ENCODE data around the gene KASH5. TPM values are rescaled to one million over a fixed set of nuclear protein-coding genes. Genes with fewer than 3 reads are reported as not detected.
A peak's percentile ranks its signal among the peaks of the same experiment; 100 is the strongest.
"Not testable (repeated sequence)": the region's sequence is repeated elsewhere in the genome, so short reads cannot be mapped to it uniquely, and the experiment has no call there.

Gene KASH5
- total and polyA plus RNA-seq, 4 donors: 0.21 to 1.3 (median 0.35) TPM

- Histone ChIP-seq H3K9me3 (ENCODE audit: control insufficient read depth, insufficient read depth, low read length) (no peaks in the 10 kb centered on the region), H3K27ac (ENCODE audit: low read depth, low read length) (no peak overlapping the region), H3K4me3 (ENCODE audit: low read depth, low read length) (no peak overlapping the region), H3K27me3 (ENCODE audit: control insufficient read depth, insufficient read depth, low read length) (peaks cover 56% of the 10 kb centered on the region), H3K36me3 (ENCODE audit: control insufficient read depth, insufficient read depth, low read length) (peaks cover 17% of the 10 kb centered on the region), H3K4me1 (ENCODE audit: control insufficient read depth, insufficient read depth, low read length) (peaks cover 24% of the 10 kb centered on the region)
- peak in 1 of 6 donors; percentile 65 for DNase-seq (ENCODE audit: low read depth in 4 of 6, low spot score in 6 of 6)
- 5% methylated on average over 11 of the region's 11 CpGs for WGBS (ENCODE audit: insufficient coverage)
Observed at GRCh38 chr19:49442354-49442753, 54.3 kb downstream of the KASH5 start.

GRCh38 chr19:49442771-49443365, 54.8 kb downstream of the KASH5 start:
- DNase-seq (ENCODE audit: low read depth in 4 of 6, low spot score in 6 of 6): peak in 1 of 6 donors; percentile 88
- WGBS (ENCODE audit: insufficient coverage): 0% methylated on average over 41 of the region's 43 CpGs
- Histone ChIP-seq H3K4me1 (ENCODE audit: control insufficient read depth, insufficient read depth, low read length) (peaks cover 24% of the 10 kb centered on the region), H3K27me3 (ENCODE audit: control insufficient read depth, insufficient read depth, low read length) (peaks cover 51% of the 10 kb centered on the region), H3K27ac (ENCODE audit: low read depth, low read length) (peak overlapping the region; percentile 86), H3K4me3 (ENCODE audit: low read depth, low read length) (peak overlapping the region; percentile 59), H3K36me3 (ENCODE audit: control insufficient read depth, insufficient read depth, low read length) (peaks cover 22% of the 10 kb centered on the region), H3K9me3 (ENCODE audit: control insufficient read depth, insufficient read depth, low read length) (no peaks in the 10 kb centered on the region)

- peak; percentile 88 to 99 (median 92) for DNase-seq (ENCODE audit: low read depth in 4 of 6, low spot score in 6 of 6)
- H3K9me3 ChIP-seq (ENCODE audit: control insufficient read depth, insufficient read depth, low read length): no peaks in the 10 kb centered on the region
- H3K36me3 ChIP-seq (ENCODE audit: control insufficient read depth, insufficient read depth, low read length): peaks cover 28% of the 10 kb centered on the region
- WGBS (ENCODE audit: insufficient coverage): under 1% methylated on average over 42 of the region's 47 CpGs
- peak overlapping the region; percentile 86 for H3K27ac ChIP-seq (ENCODE audit: low read depth, low read length)
- peaks cover 24% of the 10 kb centered on the region for H3K4me1 ChIP-seq (ENCODE audit: control insufficient read depth, insufficient read depth, low read length)
- H3K27me3 ChIP-seq (ENCODE audit: control insufficient read depth, insufficient read depth, low read length): peaks cover 44% of the 10 kb centered on the region
- H3K4me3 ChIP-seq (ENCODE audit: low read depth, low read length): peak overlapping the region; percentile 59
Observed at GRCh38 chr19:49443366-49444099, 55.5 kb downstream of the KASH5 start.

- DNase-seq (ENCODE audit: low read depth in 4 of 6, low spot score in 6 of 6); H3K27ac ChIP-seq (ENCODE audit: low read depth, low read length); H3K9me3 ChIP-seq (ENCODE audit: control insufficient read depth, insufficient read depth, low read length); H3K4me3 ChIP-seq (ENCODE audit: low read depth, low read length): not testable (repeated sequence)
- peaks cover 34% of the 10 kb centered on the region for H3K36me3 ChIP-seq (ENCODE audit: control insufficient read depth, insufficient read depth, low read length)
- 60% methylated on average over 1 of the region's 5 CpGs for WGBS (ENCODE audit: insufficient coverage)
- peaks cover 38% of the 10 kb centered on the region for H3K27me3 ChIP-seq (ENCODE audit: control insufficient read depth, insufficient read depth, low read length)
- H3K4me1 ChIP-seq (ENCODE audit: control insufficient read depth, insufficient read depth, low read length): peaks cover 24% of the 10 kb centered on the region
Observed at GRCh38 chr19:49444100-49444700, 56.2 kb downstream of the KASH5 start.

- H3K27ac ChIP-seq (ENCODE audit: low read depth, low read length): no peak overlapping the region
- no peak for DNase-seq (ENCODE audit: low read depth in 4 of 6, low spot score in 6 of 6)
- no peaks in the 10 kb centered on the region for H3K9me3 ChIP-seq (ENCODE audit: control insufficient read depth, insufficient read depth, low read length)
- H3K27me3 ChIP-seq (ENCODE audit: control insufficient read depth, insufficient read depth, low read length): peaks cover 20% of the 10 kb centered on the region
- peaks cover 42% of the 10 kb centered on the region for H3K36me3 ChIP-seq (ENCODE audit: control insufficient read depth, insufficient read depth, low read length)
- WGBS (ENCODE audit: insufficient coverage): 80% methylated on average over 3 of the region's 3 CpGs
- peaks cover 34% of the 10 kb centered on the region for H3K4me1 ChIP-seq (ENCODE audit: control insufficient read depth, insufficient read depth, low read length)
- no peak overlapping the region for H3K4me3 ChIP-seq (ENCODE audit: low read depth, low read length)
Observed at GRCh38 chr19:49445997-49446396, 57.9 kb downstream of the KASH5 start.

- Histone ChIP-seq H3K4me3 (ENCODE audit: low read depth, low read length) (no peak overlapping the region), H3K27ac (ENCODE audit: low read depth, low read length) (no peak overlapping the region), H3K4me1 (ENCODE audit: control insufficient read depth, insufficient read depth, low read length) (peaks cover 32% of the 10 kb centered on the region), H3K9me3 (ENCODE audit: control insufficient read depth, insufficient read depth, low read length) (no peaks in the 10 kb centered on the region), H3K27me3 (ENCODE audit: control insufficient read depth, insufficient read depth, low read length) (peaks cover 2% of the 10 kb centered on the region), H3K36me3 (ENCODE audit: control insufficient read depth, insufficient read depth, low read length) (peaks cover 42% of the 10 kb centered on the region)
- DNase-seq (ENCODE audit: low read depth in 4 of 6, low spot score in 6 of 6): no peak
- 53% methylated on average over 29 of the region's 32 CpGs for WGBS (ENCODE audit: insufficient coverage)
Observed at GRCh38 chr19:49447485-49448431, 59.7 kb downstream of the KASH5 start.

GRCh38 chr19:49448432-49448786, 60.4 kb downstream of the KASH5 start:
- DNase-seq (ENCODE audit: low read depth in 4 of 6, low spot score in 6 of 6): no peak
- no peaks in the 10 kb centered on the region for H3K9me3 ChIP-seq (ENCODE audit: control insufficient read depth, insufficient read depth, low read length)
- no peaks in the 10 kb centered on the region for H3K27me3 ChIP-seq (ENCODE audit: control insufficient read depth, insufficient read depth, low read length)
- H3K27ac ChIP-seq (ENCODE audit: low read depth, low read length): no peak overlapping the region
- peaks cover 42% of the 10 kb centered on the region for H3K36me3 ChIP-seq (ENCODE audit: control insufficient read depth, insufficient read depth, low read length)
- 95% methylated on average over 4 of the region's 6 CpGs for WGBS (ENCODE audit: insufficient coverage)
- H3K4me3 ChIP-seq (ENCODE audit: low read depth, low read length): no peak overlapping the region
- H3K4me1 ChIP-seq (ENCODE audit: control insufficient read depth, insufficient read depth, low read length): peaks cover 29% of the 10 kb centered on the region

- Histone ChIP-seq H3K4me3 (ENCODE audit: low read depth, low read length) (no peak overlapping the region), H3K9me3 (ENCODE audit: control insufficient read depth, insufficient read depth, low read length) (no peaks in the 10 kb centered on the region), H3K4me1 (ENCODE audit: control insufficient read depth, insufficient read depth, low read length) (peaks cover 36% of the 10 kb centered on the region), H3K27me3 (ENCODE audit: control insufficient read depth, insufficient read depth, low read length) (no peaks in the 10 kb centered on the region), H3K27ac (ENCODE audit: low read depth, low read length) (no peak overlapping the region), H3K36me3 (ENCODE audit: control insufficient read depth, insufficient read depth, low read length) (peaks cover 41% of the 10 kb centered on the region)
- DNase-seq (ENCODE audit: low read depth in 4 of 6, low spot score in 6 of 6): no peak
- 93% methylated on average over 4 of the region's 7 CpGs for WGBS (ENCODE audit: insufficient coverage)
Observed at GRCh38 chr19:49450405-49450804, 62.4 kb downstream of the KASH5 start.
